NCI-H128 (cell line): ENCODE results near the gene KDELR1.
A peak's percentile ranks its signal among the peaks of the same experiment; 100 is the strongest.
"Not testable (repeated sequence)": the region's sequence is repeated elsewhere in the genome, so short reads cannot be mapped to it uniquely, and the experiment has no call there.

ENCODE experiments used
- DNase-seq: peaks from one replicate; lab custom pipeline; 2025; ENCODE audit not compliant: unreplicated experiment; lab: John Stamatoyannopoulos, UW

The KDELR1 gene

GRCh38 chr19:48371771-48372170, 19.6 kb downstream of the KDELR1 start:
- DNase-seq = not testable (repeated sequence)

- no peak for DNase-seq
Observed at GRCh38 chr19:48371367-48371766, 20.0 kb downstream of the KDELR1 start.

- no peak for DNase-seq
Observed at GRCh38 chr19:48370955-48371354, 20.4 kb downstream of the KDELR1 start.

- DNase-seq = no peak
Observed at GRCh38 chr19:48368936-48369335, 22.4 kb downstream of the KDELR1 start.

GRCh38 chr19:48367855-48368254, 23.5 kb downstream of the KDELR1 start:
- DNase-seq = no peak

- DNase-seq = no peak
Observed at GRCh38 chr19:48365602-48366001, 25.7 kb downstream of the KDELR1 start.

GRCh38 chr19:48364598-48365348, 26.6 kb downstream of the KDELR1 start:
- no peak for DNase-seq

- DNase-seq = peak; percentile 99
Observed at GRCh38 chr19:48363810-48364597, 27.3 kb downstream of the KDELR1 start, which contains the start of the genes SYNGR4 and TMEM143. Gene SYNGR4, plus strand, starts transcription at chr19:48364367. Its CDS starts 1,476 bp downstream, at chr19:48365843. Gene TMEM143, minus strand, starts transcription at chr19:48363940. Its CDS starts 20 bp downstream, at chr19:48363920.

- DNase-seq = no peak
Observed at GRCh38 chr19:48363500-48363809, 27.9 kb downstream of the KDELR1 start.

- peak; percentile 91 for DNase-seq
Observed at GRCh38 chr19:48362716-48363499, 28.4 kb downstream of the KDELR1 start.

- DNase-seq = no peak
Observed at GRCh38 chr19:48361912-48362311, 29.4 kb downstream of the KDELR1 start.

- no peak for DNase-seq
Observed at GRCh38 chr19:48359123-48359522, 32.2 kb downstream of the KDELR1 start.

GRCh38 chr19:48355365-48355954, 35.9 kb downstream of the KDELR1 start:
- DNase-seq = no peak

GRCh38 chr19:48354332-48354992, 36.9 kb downstream of the KDELR1 start:
- no peak for DNase-seq

- no peak for DNase-seq
Observed at GRCh38 chr19:48353677-48354076, 37.7 kb downstream of the KDELR1 start.

GRCh38 chr19:48351341-48351752, 40.0 kb downstream of the KDELR1 start:
- no peak for DNase-seq

GRCh38 chr19:48350856-48351255, 40.5 kb downstream of the KDELR1 start:
- no peak for DNase-seq

- DNase-seq = no peak
Observed at GRCh38 chr19:48348737-48349136, 42.6 kb downstream of the KDELR1 start.

GRCh38 chr19:48348045-48348444, 43.3 kb downstream of the KDELR1 start:
- DNase-seq = no peak

- no peak for DNase-seq
Observed at GRCh38 chr19:48346191-48346590, 45.2 kb downstream of the KDELR1 start.

- no peak for DNase-seq
Observed at GRCh38 chr19:48344892-48345291, 46.5 kb downstream of the KDELR1 start.
